Fibroblast of lung (primary cell): ENCODE data around the gene EPHB4.

Experiments used
- CTCF ChIP-seq, 2 donors: IDR thresholded peaks in 1 of 2; conservative IDR thresholded peaks in 1 of 2; 1 replicate in 1 of 2; 2 replicates in 1 of 2; pipeline ENCODE4 v1.5.1; 2011 to 2012; ENCODE audit warnings: low read length in 2 of 2, control low read depth in 1 of 2, inconsistent platforms in 1 of 2, low read depth in 1 of 2, mild to moderate bottlenecking in 1 of 2
- EZH2 ChIP-seq: IDR thresholded peaks from 2 replicates; pipeline ENCODE4 v1.5.1; 2012; ENCODE audit warnings: low read length, control low read depth, mild to moderate bottlenecking; ENCODE audit errors: missing control alignments

GRCh38 chr7:100873599-100874299 is 46.4 kb upstream of the EPHB4 start:
- TF ChIP-seq CTCF (conservative IDR thresholded peaks at IDR 0.05 in 1 of 2, IDR thresholded peaks at IDR 0.05 in 1 of 2; ENCODE audit: low read depth in 1 of 2, low read length in 2 of 2): no peak
- no peak for TF ChIP-seq EZH2
